ENCODE results near the gene DDX10. TPM values are rescaled to one million over a fixed set of nuclear protein-coding genes. Genes with fewer than 3 reads are reported as not detected.

Gene DDX10
- total RNA-seq, 2 donors from 2014 or later, result 18.5 to 33.1 TPM

DNA sequence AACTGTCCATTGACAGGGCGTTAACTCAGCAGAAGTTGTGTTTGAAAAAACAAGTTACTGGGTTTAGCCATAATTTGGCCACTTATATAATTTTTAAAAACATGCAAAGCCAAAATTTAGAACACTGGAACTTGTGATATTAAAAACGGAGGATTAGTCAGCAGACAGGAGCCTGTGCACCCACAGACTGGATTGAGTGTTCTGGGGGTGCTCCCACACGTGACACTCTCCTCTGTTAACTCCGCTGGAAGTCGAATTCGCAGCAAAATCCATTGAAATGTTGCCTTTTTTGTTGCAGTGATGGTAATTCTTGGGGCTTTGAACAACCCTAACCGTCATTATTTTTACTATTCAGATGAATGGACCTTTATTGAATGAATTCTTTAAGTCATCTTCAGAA, 269.8 kb downstream of the DDX10 start:
- TF ChIP-seq POLR2AphosphoS5 (IDR thresholded peaks at IDR 0.05) (no peak), POLR2A (IDR thresholded peaks at IDR 0.05) (no peak)
- TF ChIP-seq, protein P1, sequence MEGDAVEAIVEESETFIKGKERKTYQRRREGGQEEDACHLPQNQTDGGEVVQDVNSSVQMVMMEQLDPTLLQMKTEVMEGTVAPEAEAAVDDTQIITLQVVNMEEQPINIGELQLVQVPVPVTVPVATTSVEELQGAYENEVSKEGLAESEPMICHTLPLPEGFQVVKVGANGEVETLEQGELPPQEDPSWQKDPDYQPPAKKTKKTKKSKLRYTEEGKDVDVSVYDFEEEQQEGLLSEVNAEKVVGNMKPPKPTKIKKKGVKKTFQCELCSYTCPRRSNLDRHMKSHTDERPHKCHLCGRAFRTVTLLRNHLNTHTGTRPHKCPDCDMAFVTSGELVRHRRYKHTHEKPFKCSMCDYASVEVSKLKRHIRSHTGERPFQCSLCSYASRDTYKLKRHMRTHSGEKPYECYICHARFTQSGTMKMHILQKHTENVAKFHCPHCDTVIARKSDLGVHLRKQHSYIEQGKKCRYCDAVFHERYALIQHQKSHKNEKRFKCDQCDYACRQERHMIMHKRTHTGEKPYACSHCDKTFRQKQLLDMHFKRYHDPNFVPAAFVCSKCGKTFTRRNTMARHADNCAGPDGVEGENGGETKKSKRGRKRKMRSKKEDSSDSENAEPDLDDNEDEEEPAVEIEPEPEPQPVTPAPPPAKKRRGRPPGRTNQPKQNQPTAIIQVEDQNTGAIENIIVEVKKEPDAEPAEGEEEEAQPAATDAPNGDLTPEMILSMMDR (IDR thresholded peaks at IDR 0.05), result no peak
- DNase-seq (ENCODE audit: low spot score), result no peak
- H3K27me3 ChIP-seq (replicated peaks; ENCODE audit: insufficient read depth), result no peaks in the 10 kb centered on the region
- H3K4me1 ChIP-seq (replicated peaks), result no peaks in the 10 kb centered on the region
- H3K27ac ChIP-seq, result no peak overlapping the region
- 98% methylated on average over 7 of the region's 7 CpGs for whole genome bisulfite sequencing
- intact Hi-C loops (cut with DNase I), result no loop called here
- H3K36me3 ChIP-seq, result no peaks in the 10 kb centered on the region
- H3K4me3 ChIP-seq, result no peak overlapping the region
- no peaks in the 10 kb centered on the region for H3K9me3 ChIP-seq

DNA sequence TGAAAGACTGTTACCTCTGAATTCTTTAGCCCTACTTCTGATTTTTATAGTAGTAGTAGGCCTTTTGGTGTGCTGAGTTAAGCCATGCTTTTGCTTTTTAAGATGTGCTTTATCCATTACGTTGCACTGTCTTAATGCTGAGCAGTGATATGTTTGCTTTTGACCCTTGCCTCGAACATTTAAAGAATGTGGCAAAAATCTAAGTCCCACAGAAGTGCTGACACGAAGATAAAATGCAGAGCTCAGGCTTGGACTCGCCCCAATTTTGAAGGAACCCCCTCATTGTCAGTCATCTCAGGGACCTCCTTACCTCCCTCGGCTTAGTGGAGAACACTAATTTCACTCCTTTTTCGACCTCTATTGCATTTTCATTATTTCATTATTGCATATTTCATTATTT, 272.9 kb downstream of the DDX10 start:
- 71% methylated on average over 6 of the region's 6 CpGs for WGBS
- no peaks in the 10 kb centered on the region for H3K27me3 ChIP-seq (replicated peaks; ENCODE audit: insufficient read depth)
- TF ChIP-seq, protein P1 (IDR thresholded peaks at IDR 0.05), result no peak
- TF ChIP-seq POLR2A (IDR thresholded peaks at IDR 0.05), result no peak
- no peaks in the 10 kb centered on the region for H3K9me3 ChIP-seq
- no peak overlapping the region for H3K4me3 ChIP-seq
- intact Hi-C loops (cut with DNase I), result no loop called here
- no peaks in the 10 kb centered on the region for H3K4me1 ChIP-seq (replicated peaks)
- no peak overlapping the region for H3K27ac ChIP-seq
- no peaks in the 10 kb centered on the region for H3K36me3 ChIP-seq
- DNase-seq (ENCODE audit: low spot score), result no peak

DNA sequence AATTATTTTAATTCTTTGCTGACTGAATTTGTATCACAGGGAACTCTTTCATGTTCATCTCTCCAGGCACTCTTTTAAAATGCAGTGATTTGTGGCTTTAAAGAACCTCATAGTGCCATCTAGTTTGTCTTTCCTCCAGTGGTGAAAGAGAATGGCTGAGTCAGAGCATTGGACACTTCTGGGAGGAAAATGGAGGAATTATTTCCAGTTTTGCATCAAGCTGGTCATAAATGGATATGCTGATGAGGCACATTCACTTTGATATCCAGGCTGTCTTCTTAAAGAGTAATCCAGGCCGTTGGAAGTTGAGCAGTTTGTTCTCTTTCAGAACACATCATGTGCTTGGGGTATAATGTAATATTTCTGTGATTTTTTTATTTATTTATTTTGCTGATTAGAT, 273.7 kb downstream of the DDX10 start:
- WGBS, result 62% methylated on average over 1 of the region's 1 CpG
- Histone ChIP-seq H3K9me3 (no peaks in the 10 kb centered on the region), H3K4me3 (no peak overlapping the region), H3K4me1 (replicated peaks) (no peaks in the 10 kb centered on the region), H3K27ac (no peak overlapping the region), H3K27me3 (replicated peaks; ENCODE audit: insufficient read depth) (no peaks in the 10 kb centered on the region), H3K36me3 (no peaks in the 10 kb centered on the region)
- intact Hi-C loops (cut with DNase I), result no loop called here
- no peak for TF ChIP-seq POLR2AphosphoS5 (IDR thresholded peaks at IDR 0.05)
- no peak for DNase-seq (ENCODE audit: low spot score)

DNA sequence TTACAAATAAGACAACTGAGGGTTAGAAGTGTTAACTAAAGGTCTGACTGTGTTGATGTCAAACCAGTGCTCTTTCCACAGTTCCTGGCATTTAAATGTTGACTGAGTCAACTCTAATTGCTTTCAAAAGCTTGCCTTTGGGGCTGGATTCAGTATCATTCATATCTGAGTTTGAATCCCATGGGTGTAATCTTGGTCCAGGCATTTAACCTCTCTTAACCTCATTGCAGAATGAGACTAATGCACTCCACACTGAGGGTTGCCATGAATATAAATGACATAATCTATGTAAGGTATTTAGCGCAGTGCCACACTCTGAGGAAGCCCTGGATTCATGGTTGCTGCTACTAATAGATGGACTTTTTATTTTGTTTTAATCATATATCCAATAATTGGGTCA, 274.3 kb downstream of the DDX10 start:
- H3K4me1 ChIP-seq (replicated peaks), result no peaks in the 10 kb centered on the region
- TF ChIP-seq, protein P1 (IDR thresholded peaks at IDR 0.05), result no peak
- TF ChIP-seq POLR2A (IDR thresholded peaks at IDR 0.05), result no peak
- no peak for TF ChIP-seq POLR2AphosphoS5 (IDR thresholded peaks at IDR 0.05)
- no peak overlapping the region for H3K27ac ChIP-seq
- no peaks in the 10 kb centered on the region for H3K36me3 ChIP-seq
- 94% methylated on average over 1 of the region's 1 CpG for whole genome bisulfite sequencing
- no peaks in the 10 kb centered on the region for H3K9me3 ChIP-seq
- DNase-seq (ENCODE audit: low spot score), result no peak
- H3K4me3 ChIP-seq, result no peak overlapping the region
- H3K27me3 ChIP-seq (replicated peaks; ENCODE audit: insufficient read depth), result no peaks in the 10 kb centered on the region
- intact Hi-C loops (cut with DNase I), result no loop called here

DNA sequence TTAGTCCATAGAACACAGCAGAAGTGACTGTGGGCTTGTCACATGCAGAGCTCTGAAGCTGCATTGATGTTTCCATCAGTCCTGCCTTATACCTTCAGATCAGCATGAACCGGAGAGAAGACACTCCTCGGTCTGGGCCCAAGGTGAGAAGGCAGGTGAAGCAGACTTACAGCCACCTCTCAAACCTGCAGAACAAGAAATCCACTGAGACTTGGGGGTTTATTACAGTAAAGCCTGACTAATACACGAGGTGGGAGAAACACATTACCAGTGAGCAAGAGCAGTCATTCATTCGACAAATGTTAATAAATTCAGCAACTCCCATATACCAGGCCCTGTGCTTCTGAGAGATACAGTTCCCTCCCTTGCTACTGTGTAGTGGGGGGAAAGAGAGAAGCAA, 279.0 kb downstream of the DDX10 start:
- intact Hi-C loops (cut with DNase I), result no loop called here
- no peaks in the 10 kb centered on the region for H3K36me3 ChIP-seq
- DNase-seq (ENCODE audit: low spot score), result no peak
- H3K4me1 ChIP-seq (replicated peaks), result no peaks in the 10 kb centered on the region
- no peak overlapping the region for H3K27ac ChIP-seq
- TF ChIP-seq POLR2AphosphoS5 (IDR thresholded peaks at IDR 0.05) (no peak), POLR2A (IDR thresholded peaks at IDR 0.05) (no peak)
- TF ChIP-seq, protein P1 (IDR thresholded peaks at IDR 0.05), result no peak
- no peaks in the 10 kb centered on the region for H3K9me3 ChIP-seq
- no peaks in the 10 kb centered on the region for H3K27me3 ChIP-seq (replicated peaks; ENCODE audit: insufficient read depth)
- H3K4me3 ChIP-seq, result no peak overlapping the region
- WGBS, result 71% methylated on average over 4 of the region's 4 CpGs
